GM23248 (cell line): ENCODE measurements around the gene LY6G6C. TPM values are rescaled to one million over a fixed set of nuclear protein-coding genes. Genes with fewer than 3 reads are reported as not detected.

Experiments used
- DNase-seq: peaks from one replicate; pipeline ENCODE4 v3.0.0-alpha.2; 2015
- H2AFZ ChIP-seq: fragments of 200-600 bp; sonication (generic); 2 replicates; pipeline ENCODE4 v1.6.1; 2016; ENCODE audit warnings: antibody characterized with exemption
- H3F3A ChIP-seq: fragments of 200-600 bp; sonication (generic); 2 replicates; pipeline ENCODE4 v1.6.1; 2016; ENCODE audit warnings: mild to moderate bottlenecking, antibody characterized with exemption, mixed run types; ENCODE audit not compliant: insufficient read depth
- H3K27ac ChIP-seq: fragments of 200-600 bp; sonication (generic); 2 replicates; pipeline ENCODE4 v1.5.1; 2016; ENCODE audit warnings: mild to moderate bottlenecking
- H3K27me3 ChIP-seq: fragments of 200-600 bp; sonication (generic); replicated peaks from 2 replicates; pipeline ENCODE4 v1.6.1; 2016; ENCODE audit warnings: mild to moderate bottlenecking; ENCODE audit not compliant: insufficient read depth
- H3K36me3 ChIP-seq: fragments of 200-600 bp; sonication (generic); 2 replicates; pipeline ENCODE4 v1.6.1; 2016; ENCODE audit warnings: low read depth, mild to moderate bottlenecking
- H3K4me1 ChIP-seq: fragments of 200-600 bp; sonication (generic); 2 replicates; pipeline ENCODE4 v1.6.1; 2016; ENCODE audit warnings: mild to moderate bottlenecking; ENCODE audit not compliant: insufficient read depth
- H3K4me2 ChIP-seq: fragments of 200-600 bp; sonication (generic); one replicate; pipeline ENCODE4 v1.6.1; 2016; ENCODE audit warnings: mild to moderate bottlenecking; ENCODE audit not compliant: unreplicated experiment
- H3K4me3 ChIP-seq: fragments of 200-600 bp; sonication (generic); 2 replicates; pipeline ENCODE4 v1.5.1; 2016; ENCODE audit warnings: mild to moderate bottlenecking
- H3K79me2 ChIP-seq: fragments of 200-600 bp; sonication (generic); 2 replicates; pipeline ENCODE4 v1.6.1; 2016; ENCODE audit warnings: mild to moderate bottlenecking; ENCODE audit not compliant: insufficient read depth
- H3K9ac ChIP-seq: fragments of 200-600 bp; sonication (generic); 2 replicates; pipeline ENCODE4 v1.6.1; 2016; ENCODE audit warnings: mild to moderate bottlenecking
- H3K9me2 ChIP-seq: fragments of 200-600 bp; sonication (generic); 2 replicates; pipeline ENCODE4 v1.6.1; 2016; ENCODE audit warnings: mixed run types, mild to moderate bottlenecking, moderate library complexity; ENCODE audit not compliant: insufficient read depth
- H3K9me3 ChIP-seq: fragments of 200-600 bp; sonication (generic); one replicate; pipeline ENCODE4 v1.6.1; 2017; ENCODE audit warnings: low read depth
- H4K20me1 ChIP-seq: fragments of 200-600 bp; sonication (generic); 2 replicates; pipeline ENCODE4 v1.6.0; 2016; ENCODE audit not compliant: insufficient read depth
- EZH2 ChIP-seq: fragments of 200-600 bp; sonication (generic); IDR thresholded peaks from 2 replicates; pipeline ENCODE4 v1.6.1; 2018; ENCODE audit warnings: antibody characterized with exemption, mild to moderate bottlenecking; ENCODE audit not compliant: insufficient read depth, poor library complexity, severe bottlenecking
- EZH2phosphoT487 ChIP-seq: fragments of 200-600 bp; sonication (generic); IDR thresholded peaks from 2 replicates; pipeline ENCODE4 v1.6.1; 2018; ENCODE audit warnings: antibody characterized with exemption, moderate library complexity, mild to moderate bottlenecking, low read depth; ENCODE audit not compliant: insufficient read depth
- WGBS, 2 experiments: methylation state at CpG; one replicate each; pipeline ENCODE4 v1.1.6; 2015 to 2017; ENCODE audit warnings: low lambda C conversion rate in 2 of 2, low coverage in 1 of 2; ENCODE audit errors: missing lambda C conversion rate in 2 of 2; 5-methylcytosine and 5-hydroxymethylcytosine counted together
- in situ Hi-C: fragments of 300-500 bp; cut with MboI; formaldehyde crosslinking; loops from 2 replicates; pipeline ENCODE4 v1.15.0; 2020
- polyA plus RNA-seq: library from polyadenylated mRNA; unstranded; fragments of >200 nt; fragmentation: Nextera tagmentation; extraction: Ambion mirVana; gene quantifications from 2 replicates; pipeline ENCODE4 v1.2.1, GENCODE V29; 2016
- total RNA-seq: library from RNA; depleted of rRNA; stranded (reverse); fragments of >200 nt; shearing (Covaris generic); gene quantifications from 2 replicates; pipeline ENCODE4 v1.2.3, GENCODE V29; 2014

The LY6G6C gene
- total and polyA plus RNA-seq, 2 experiments from 2014 or later, result not detected

- 76 to 85% methylated on average over 13 to 14 of the region's 14 CpGs for WGBS, 2 experiments
- Histone ChIP-seq H3F3A (no peaks in the 10 kb centered on the region), H3K27ac (no peak overlapping the region), H3K9me3 (no peaks in the 10 kb centered on the region), H3K9me2 (no peaks in the 10 kb centered on the region), H3K4me2 (no peak overlapping the region), H3K4me3 (no peak overlapping the region), H3K4me1 (no peaks in the 10 kb centered on the region), H3K27me3 (no peaks in the 10 kb centered on the region), H3K79me2 (no peaks in the 10 kb centered on the region), H4K20me1 (no peaks in the 10 kb centered on the region), H3K9ac (no peak overlapping the region), H3K36me3 (peaks cover 9% of the 10 kb centered on the region; the same call in 1 of the 2 replicates), H2AFZ (no peak overlapping the region)
- no peak for DNase-seq
- in situ Hi-C loops, result no loop called here
- TF ChIP-seq EZH2 (no peak), EZH2phosphoT487 (no peak)
Observed at GRCh38 chr6:31687860-31688693, 33.5 kb downstream of the LY6G6C start.

GRCh38 chr6:31687321-31687720 lies 34.2 kb downstream of the LY6G6C start:
- no peaks in the 10 kb centered on the region for H3K9me2 ChIP-seq
- H3K4me2 ChIP-seq, result no peak overlapping the region
- H3K79me2 ChIP-seq, result no peaks in the 10 kb centered on the region
- no peaks in the 10 kb centered on the region for H3K4me1 ChIP-seq
- no peak overlapping the region for H3K9ac ChIP-seq
- no peak overlapping the region for H3K4me3 ChIP-seq
- WGBS, 2 experiments, result 80 to 81% methylated on average over 7 to 8 of the region's 8 CpGs
- H3K36me3 ChIP-seq, result peaks cover 9% of the 10 kb centered on the region; the same call in 1 of the 2 replicates
- H3F3A ChIP-seq, result peaks cover under 1% of the 10 kb centered on the region; the same call in 1 of the 2 replicates
- no peaks in the 10 kb centered on the region for H4K20me1 ChIP-seq
- in situ Hi-C loops, result no loop called here
- H2AFZ ChIP-seq, result no peak overlapping the region
- H3K27ac ChIP-seq, result no peak overlapping the region
- TF ChIP-seq EZH2 (no peak), EZH2phosphoT487 (no peak)
- no peak for DNase-seq
- no peaks in the 10 kb centered on the region for H3K9me3 ChIP-seq
- H3K27me3 ChIP-seq, result no peaks in the 10 kb centered on the region

DNA sequence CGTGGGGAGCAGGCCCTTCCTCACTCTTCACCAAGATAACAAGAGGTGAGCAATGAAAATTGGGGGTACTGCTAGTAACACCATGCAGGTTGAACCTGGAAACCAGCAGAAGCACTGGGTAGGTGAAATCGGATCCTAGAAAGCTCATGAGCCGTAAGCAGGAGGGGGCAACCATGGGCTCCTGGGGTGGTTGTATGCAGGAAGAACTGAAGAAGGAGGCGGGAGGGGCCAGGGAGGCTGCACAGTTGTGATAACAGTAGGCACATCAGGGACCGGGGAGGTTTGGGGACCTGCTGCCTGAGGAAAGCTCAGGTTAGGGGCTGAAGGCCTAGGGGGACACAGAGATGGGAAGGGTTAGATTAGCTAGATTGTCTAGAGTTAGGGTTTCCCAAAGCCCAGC lies 35.1 kb downstream of the LY6G6C start:
- no peaks in the 10 kb centered on the region for H3K9me2 ChIP-seq
- 76 to 84% methylated on average over 5 of the region's 5 CpGs for WGBS, 2 experiments
- peaks cover 4% of the 10 kb centered on the region; the same call in 1 of the 2 replicates for H3K36me3 ChIP-seq

DNA sequence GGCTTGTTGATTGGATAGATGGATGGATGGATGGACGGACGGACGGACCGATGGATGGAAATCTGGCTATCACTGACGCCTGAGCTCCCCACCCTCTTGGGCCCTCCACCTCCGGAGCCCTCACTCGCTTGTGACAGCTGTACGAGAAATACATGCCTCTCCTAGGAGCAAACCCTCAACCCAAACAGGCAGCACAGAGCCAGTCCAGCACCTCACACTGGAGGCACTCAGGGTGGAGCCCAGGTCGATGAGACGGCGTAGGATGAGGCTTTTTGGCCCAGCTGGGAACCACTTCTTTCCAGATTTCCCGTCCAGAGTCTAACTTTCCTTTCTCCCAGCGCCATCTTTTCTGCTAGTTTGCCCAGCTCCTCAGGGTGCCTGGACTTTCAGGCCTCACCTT lies 38.0 kb downstream of the LY6G6C start:
- H3K79me2 ChIP-seq, result no peaks in the 10 kb centered on the region
- peaks cover 14% of the 10 kb centered on the region; the same call in 1 of the 2 replicates for H3F3A ChIP-seq
- no peak for DNase-seq
- TF ChIP-seq EZH2 (no peak), EZH2phosphoT487 (no peak)
- 94 to 95% methylated on average over 9 to 13 of the region's 13 CpGs for WGBS, 2 experiments
- H3K9ac ChIP-seq, result no peak overlapping the region
- H3K4me1 ChIP-seq, result peaks cover 9% of the 10 kb centered on the region; the same call in 1 of the 2 replicates
- H2AFZ ChIP-seq, result no peak overlapping the region
- in situ Hi-C loops, result no loop called here
- H3K4me2 ChIP-seq, result no peak overlapping the region
- no peak overlapping the region for H3K4me3 ChIP-seq
- peaks cover 4% of the 10 kb centered on the region; the same call in 1 of the 2 replicates for H3K36me3 ChIP-seq
- H3K9me2 ChIP-seq, result no peaks in the 10 kb centered on the region
- no peaks in the 10 kb centered on the region for H3K27me3 ChIP-seq
- no peaks in the 10 kb centered on the region for H3K9me3 ChIP-seq
- no peak overlapping the region for H3K27ac ChIP-seq
- no peaks in the 10 kb centered on the region for H4K20me1 ChIP-seq

More for the DNA sequence above, 35.1 kb downstream of the LY6G6C start:
- H3K27me3 ChIP-seq, result no peaks in the 10 kb centered on the region
- H3K4me1 ChIP-seq, result peaks cover 4% of the 10 kb centered on the region; the same call in 1 of the 2 replicates
- peaks cover 7% of the 10 kb centered on the region; the same call in 1 of the 2 replicates for H3F3A ChIP-seq
- no peak for DNase-seq
- no peak for TF ChIP-seq EZH2phosphoT487
- no peak for TF ChIP-seq EZH2
- no peak overlapping the region for H3K9ac ChIP-seq
- no peaks in the 10 kb centered on the region for H3K79me2 ChIP-seq
- H3K4me2 ChIP-seq, result no peak overlapping the region
- H2AFZ ChIP-seq, result no peak overlapping the region
- no peak overlapping the region for H3K4me3 ChIP-seq
- H3K9me3 ChIP-seq, result no peaks in the 10 kb centered on the region
- no peak overlapping the region for H3K27ac ChIP-seq
- H4K20me1 ChIP-seq, result no peaks in the 10 kb centered on the region
- in situ Hi-C loops, result no loop called here
